Measurements from ENCODE around the gene ZNF681. TPM values are rescaled to one million over a fixed set of nuclear protein-coding genes. Genes with fewer than 3 reads are reported as not detected.

The ZNF681 gene
- total RNA-seq, 1 donor from 2014 or later: 1.8 TPM

- DNase-seq (ENCODE audit: low read depth): no peak
- Histone ChIP-seq H3K36me3 (ENCODE audit: control insufficient read depth, insufficient read depth, low read length) (no peaks in the 10 kb centered on the region), H3K4me3 (ENCODE audit: low read depth, low read length) (no peak overlapping the region), H3K27me3 (ENCODE audit: control insufficient read depth, insufficient read depth, low read length) (no peaks in the 10 kb centered on the region)
- no peak for TF ChIP-seq CTCF (IDR thresholded peaks at IDR 0.05; ENCODE audit: insufficient read depth, low read length, poor library complexity, severe bottlenecking)
Measured at GRCh38 chr19:23788411-23788810, 29.7 kb upstream of the ZNF681 start.

GRCh38 chr19:23787106-23787505 lies 28.4 kb upstream of the ZNF681 start:
- no peak for TF ChIP-seq CTCF (IDR thresholded peaks at IDR 0.05; ENCODE audit: insufficient read depth, low read length, poor library complexity, severe bottlenecking)
- no peaks in the 10 kb centered on the region for H3K27me3 ChIP-seq (ENCODE audit: control insufficient read depth, insufficient read depth, low read length)
- H3K4me3 ChIP-seq (ENCODE audit: low read depth, low read length): no peak overlapping the region
- no peaks in the 10 kb centered on the region for H3K36me3 ChIP-seq (ENCODE audit: control insufficient read depth, insufficient read depth, low read length)
- DNase-seq (ENCODE audit: low read depth): no peak

GRCh38 chr19:23785982-23786381 lies 27.3 kb upstream of the ZNF681 start:
- TF ChIP-seq CTCF (IDR thresholded peaks at IDR 0.05; ENCODE audit: insufficient read depth, low read length, poor library complexity, severe bottlenecking): no peak
- Histone ChIP-seq H3K27me3 (ENCODE audit: control insufficient read depth, insufficient read depth, low read length) (no peaks in the 10 kb centered on the region), H3K36me3 (ENCODE audit: control insufficient read depth, insufficient read depth, low read length) (no peaks in the 10 kb centered on the region), H3K4me3 (ENCODE audit: low read depth, low read length) (no peak overlapping the region)
- no peak for DNase-seq (ENCODE audit: low read depth)

- Histone ChIP-seq H3K27me3 (ENCODE audit: control insufficient read depth, insufficient read depth, low read length) (no peaks in the 10 kb centered on the region), H3K36me3 (ENCODE audit: control insufficient read depth, insufficient read depth, low read length) (no peaks in the 10 kb centered on the region), H3K4me3 (ENCODE audit: low read depth, low read length) (no peak overlapping the region)
- TF ChIP-seq CTCF (IDR thresholded peaks at IDR 0.05; ENCODE audit: insufficient read depth, low read length, poor library complexity, severe bottlenecking): no peak
- DNase-seq (ENCODE audit: low read depth): no peak
Measured at GRCh38 chr19:23784274-23784673, 25.6 kb upstream of the ZNF681 start.

GRCh38 chr19:23783636-23784035 lies 24.9 kb upstream of the ZNF681 start:
- Histone ChIP-seq H3K4me3 (ENCODE audit: low read depth, low read length) (no peak overlapping the region), H3K36me3 (ENCODE audit: control insufficient read depth, insufficient read depth, low read length) (no peaks in the 10 kb centered on the region), H3K27me3 (ENCODE audit: control insufficient read depth, insufficient read depth, low read length) (no peaks in the 10 kb centered on the region)
- DNase-seq (ENCODE audit: low read depth): no peak
- no peak for TF ChIP-seq CTCF (IDR thresholded peaks at IDR 0.05; ENCODE audit: insufficient read depth, low read length, poor library complexity, severe bottlenecking)

GRCh38 chr19:23779645-23780044 lies 21.0 kb upstream of the ZNF681 start:
- Histone ChIP-seq H3K27me3 (ENCODE audit: control insufficient read depth, insufficient read depth, low read length) (no peaks in the 10 kb centered on the region), H3K36me3 (ENCODE audit: control insufficient read depth, insufficient read depth, low read length) (no peaks in the 10 kb centered on the region), H3K4me3 (ENCODE audit: low read depth, low read length) (no peak overlapping the region)
- TF ChIP-seq CTCF (IDR thresholded peaks at IDR 0.05; ENCODE audit: insufficient read depth, low read length, poor library complexity, severe bottlenecking): no peak
- no peak for DNase-seq (ENCODE audit: low read depth)
